DOHH2 (cell line): ENCODE results near the gene SUGCT.

Experiments
- H3F3A ChIP-seq: fragments of 200-600 bp; sonication (generic), shearing (Covaris generic); 2 replicates; pipeline ENCODE4 v1.6.0; 2016; ENCODE audit warnings: antibody characterized with exemption, mild to moderate bottlenecking; ENCODE audit not compliant: control insufficient read depth, insufficient read depth
- H3K27ac ChIP-seq: fragments of 200-600 bp; sonication (generic); 2 replicates; pipeline ENCODE4 v1.5.1; 2014; ENCODE audit warnings: low read depth, mild to moderate bottlenecking, low read length, moderate library complexity
- H3K27me3 ChIP-seq: fragments of 200-600 bp; sonication (generic); 2 replicates; pipeline ENCODE4 v1.6.1; 2014; ENCODE audit warnings: mild to moderate bottlenecking, low read length, mixed read lengths; ENCODE audit not compliant: control insufficient read depth
- H3K36me3 ChIP-seq: fragments of 200-600 bp; sonication (generic); 2 replicates; pipeline ENCODE4 v1.6.1; 2014; ENCODE audit warnings: mild to moderate bottlenecking, low read length, moderate library complexity, mixed read lengths; ENCODE audit not compliant: control insufficient read depth
- H3K4me1 ChIP-seq: fragments of 200-600 bp; sonication (generic); 2 replicates; pipeline ENCODE4 v1.6.1; 2014; ENCODE audit warnings: mild to moderate bottlenecking, low read length, mixed read lengths; ENCODE audit not compliant: control insufficient read depth
- H3K4me2 ChIP-seq: fragments of 200-600 bp; sonication (generic); 2 replicates; pipeline ENCODE4 v1.6.0; 2014; ENCODE audit warnings: mild to moderate bottlenecking, low read length, moderate library complexity
- H3K4me3 ChIP-seq: fragments of 200-600 bp; sonication (generic); 2 replicates; pipeline ENCODE4 v1.5.1; 2014; ENCODE audit warnings: mild to moderate bottlenecking, low read length, mixed read lengths
- H3K79me2 ChIP-seq: fragments of 200-600 bp; sonication (generic); 2 replicates; pipeline ENCODE4 v1.6.1; 2014; ENCODE audit warnings: mild to moderate bottlenecking, low read length, mixed read lengths; ENCODE audit not compliant: control insufficient read depth
- H3K9me2 ChIP-seq: fragments of 200-600 bp; sonication (generic); replicated peaks from 2 replicates; pipeline ENCODE4 v1.6.1; 2014; ENCODE audit warnings: mild to moderate bottlenecking, low read length, mixed read lengths; ENCODE audit not compliant: control insufficient read depth
- H3K9me3 ChIP-seq: fragments of 200-600 bp; sonication (generic); 2 replicates; pipeline ENCODE4 v1.6.1; 2014; ENCODE audit warnings: antibody characterized with exemption, low read length, mixed read lengths; ENCODE audit not compliant: control insufficient read depth, insufficient read depth
- H4K20me1 ChIP-seq: fragments of 200-600 bp; sonication (generic); 2 replicates; pipeline ENCODE4 v1.6.0; 2014; ENCODE audit warnings: low read depth, mild to moderate bottlenecking, antibody characterized with exemption, low read length, moderate library complexity; ENCODE audit not compliant: control insufficient read depth, insufficient read depth
- CTCF ChIP-seq: fragments of 200-600 bp; sonication (generic); IDR thresholded peaks from one replicate; pipeline ENCODE4 v1.5.1; 2014; ENCODE audit warnings: antibody characterized with exemption, mild to moderate bottlenecking, low read depth, low read length; ENCODE audit not compliant: poor library complexity, severe bottlenecking
- EZH2phosphoT487 ChIP-seq: fragments of 200-600 bp; sonication (generic); IDR thresholded peaks from 2 replicates; pipeline ENCODE4 v1.6.1; 2017; ENCODE audit warnings: borderline replicate concordance, mild to moderate bottlenecking, antibody characterized with exemption, low read length, moderate library complexity, mixed read lengths

SUGCT gene

DNA sequence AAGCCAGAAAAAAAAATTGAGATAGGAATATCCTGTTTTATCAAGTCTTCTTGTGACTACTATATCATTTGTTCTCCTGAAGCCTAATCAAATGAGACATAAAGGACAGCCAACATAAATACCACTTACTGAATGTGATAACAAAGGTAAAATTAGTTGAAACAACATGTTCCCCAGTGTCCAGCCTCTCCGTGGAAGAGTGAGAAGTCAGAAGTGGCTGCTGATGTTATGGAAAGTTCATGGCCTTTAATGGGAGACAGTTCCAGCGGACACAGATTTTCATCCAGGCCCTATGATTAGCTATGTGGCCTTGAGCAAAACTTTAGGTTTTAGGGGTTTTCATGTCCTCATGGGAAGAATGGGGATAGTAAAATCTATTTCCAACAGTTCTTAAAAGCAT, 724.3 kb downstream of the SUGCT start:
- H3K36me3 ChIP-seq, result no peaks in the 10 kb centered on the region
- H3K79me2 ChIP-seq, result no peaks in the 10 kb centered on the region
- H3K4me2 ChIP-seq, result no peak overlapping the region
- TF ChIP-seq CTCF, result no peak
- TF ChIP-seq EZH2phosphoT487, result no peak
- H3K9me2 ChIP-seq, result no peaks in the 10 kb centered on the region
- H4K20me1 ChIP-seq, result no peaks in the 10 kb centered on the region
- H3K9me3 ChIP-seq, result 0 out of 2 replicates have a peak, but pooled peaks cover 4% of the 10 kb centered on the region
- H3K4me1 ChIP-seq, result peaks cover 7% of the 10 kb centered on the region
- H3F3A ChIP-seq, result no peaks in the 10 kb centered on the region
- H3K4me3 ChIP-seq, result no peak overlapping the region
- no peaks in the 10 kb centered on the region for H3K27me3 ChIP-seq
- H3K27ac ChIP-seq, result no peak overlapping the region

- no peak overlapping the region for H3K4me3 ChIP-seq
- TF ChIP-seq EZH2phosphoT487, result no peak
- TF ChIP-seq CTCF, result no peak
- no peak overlapping the region for H3K27ac ChIP-seq
- H3K9me3 ChIP-seq, result 0 out of 2 replicates have a peak, but pooled peaks cover 4% of the 10 kb centered on the region
- no peaks in the 10 kb centered on the region for H4K20me1 ChIP-seq
- H3K9me2 ChIP-seq, result no peaks in the 10 kb centered on the region
- no peaks in the 10 kb centered on the region for H3K36me3 ChIP-seq
- no peaks in the 10 kb centered on the region for H3K27me3 ChIP-seq
- no peaks in the 10 kb centered on the region for H3F3A ChIP-seq
- H3K4me2 ChIP-seq, result no peak overlapping the region
- H3K4me1 ChIP-seq, result peaks cover 2% of the 10 kb centered on the region
- H3K79me2 ChIP-seq, result no peaks in the 10 kb centered on the region
Measured at GRCh38 chr7:40859965-40860543, 725.2 kb downstream of the SUGCT start.

- no peak overlapping the region for H3K4me2 ChIP-seq
- no peak overlapping the region for H3K4me3 ChIP-seq
- no peaks in the 10 kb centered on the region for H3F3A ChIP-seq
- H3K9me3 ChIP-seq, result peaks cover 4% of the 10 kb centered on the region; the same call in 1 of the 2 replicates
- H3K36me3 ChIP-seq, result no peaks in the 10 kb centered on the region
- no peaks in the 10 kb centered on the region for H3K9me2 ChIP-seq
- H3K27ac ChIP-seq, result no peak overlapping the region
- H4K20me1 ChIP-seq, result no peaks in the 10 kb centered on the region
- H3K79me2 ChIP-seq, result no peaks in the 10 kb centered on the region
- no peak for TF ChIP-seq CTCF
- H3K4me1 ChIP-seq, result no peaks in the 10 kb centered on the region
- H3K27me3 ChIP-seq, result no peaks in the 10 kb centered on the region
Measured at GRCh38 chr7:40865441-40866233, 730.8 kb downstream of the SUGCT start.
